Transverse colon (tissue), 4 donors: Measurements from ENCODE around the gene MAML1. TPM values are rescaled to one million over a fixed set of nuclear protein-coding genes. Genes with fewer than 3 reads are reported as not detected.

Experiments used
- DNase-seq: peaks from one replicate; pipeline ENCODE4 v3.0.0-alpha.2; 2019
- H3K27ac ChIP-seq, 4 donors: fragments of 200-600 bp; sonication (generic); 2 replicates each; pipeline ENCODE4 v1.5.1; 2016 to 2018; ENCODE audit warnings: inconsistent platforms in 4 of 4
- H3K27me3 ChIP-seq: fragments of 200-600 bp; sonication (generic); 2 replicates; pipeline ENCODE4 v1.5.1; 2017; ENCODE audit warnings: inconsistent platforms
- H3K36me3 ChIP-seq, 4 donors: fragments of 200-600 bp; sonication (generic); 2 replicates each; pipeline ENCODE4 v1.5.1; 2017 to 2019; ENCODE audit warnings: inconsistent platforms in 4 of 4
- H3K4me1 ChIP-seq, 4 donors: fragments of 200-600 bp; sonication (generic); 2 replicates each; pipeline ENCODE4 v1.5.1; 2017 to 2020; ENCODE audit warnings: inconsistent platforms in 4 of 4
- H3K4me3 ChIP-seq, 4 donors: fragments of 200-600 bp; sonication (generic); 1 replicate in 1 of 4; 2 replicates in 3 of 4; pipeline versions ENCODE4 v1.5.1 to v1.6.1; 2017 to 2019; ENCODE audit warnings: inconsistent platforms in 4 of 4
- H3K9me3 ChIP-seq, 2 donors: fragments of 200-600 bp; sonication (generic); 2 replicates each; pipeline ENCODE4 v1.5.1; 2017 to 2019; ENCODE audit warnings: inconsistent platforms in 2 of 2
- EP300 ChIP-seq: sonication (generic); formaldehyde crosslinking; IDR thresholded peaks from one replicate; pipeline ENCODE4 v1.6.1; 2017; ENCODE audit warnings: antibody characterized with exemption, low read depth
- POLR2A ChIP-seq: fragments of 450-650 bp; IDR thresholded peaks from one replicate; pipeline ENCODE4 v1.6.1; 2016; ENCODE audit warnings: antibody characterized with exemption, mild to moderate bottlenecking, moderate library complexity
- POLR2AphosphoS5 ChIP-seq, 3 donors: sonication (generic); formaldehyde crosslinking; IDR thresholded peaks; one replicate each; pipeline ENCODE4 v1.6.1; 2016; ENCODE audit warnings: antibody characterized with exemption in 3 of 3
- WGBS, 2 donors: methylation state at CpG; one replicate each; pipeline ENCODE4 v1.1.5; 2018; ENCODE audit warnings: low coverage in 1 of 2; 5-methylcytosine and 5-hydroxymethylcytosine counted together
- in situ Hi-C, 4 donors: fragments of 200-750 bp; cut with MboI; loops; one replicate each; pipeline versions ENCODE4 v1.15.0 to v1.15.1; 2017; ENCODE audit warnings: low sequenced_read_pairs in 3 of 4, low pct_ligation_motif_present in 1 of 4, low pct_unique_long_range_greater_than_20kb in 1 of 4
- intact Hi-C: fragments of 100-400 bp; cut with DNase I; formaldehyde crosslinking; loops from one replicate; pipeline ENCODE4 v1.15.1; 2023; ENCODE audit warnings: low total_unique reads
- total RNA-seq, 4 donors: library from RNA; depleted of rRNA; stranded (reverse); fragments of >200 nt; gene quantifications; one replicate each; pipeline ENCODE4 v1.1.0, GENCODE V29; 2016
- TF ChIP-seq, protein P1 (sequence below), 5 experiments: fragments of 200-600 bp in 3 of 5; fragments of 450-650 bp in 2 of 5; sonication (generic) in 3 of 5; IDR thresholded peaks; 1 replicate in 2 of 5; 2 replicates in 3 of 5; pipeline ENCODE4 v1.5.1; 2016 to 2017; ENCODE audit warnings: antibody characterized with exemption in 5 of 5, inconsistent platforms in 3 of 5, mild to moderate bottlenecking in 2 of 5, moderate library complexity in 1 of 5

Gene MAML1
- total RNA-seq, 4 donors from 2014 or later: 22.8 to 28.7 (median 27.3) TPM

- intact Hi-C loops: no loop called here
- no peak for TF ChIP-seq POLR2A
- TF ChIP-seq, protein P1, sequence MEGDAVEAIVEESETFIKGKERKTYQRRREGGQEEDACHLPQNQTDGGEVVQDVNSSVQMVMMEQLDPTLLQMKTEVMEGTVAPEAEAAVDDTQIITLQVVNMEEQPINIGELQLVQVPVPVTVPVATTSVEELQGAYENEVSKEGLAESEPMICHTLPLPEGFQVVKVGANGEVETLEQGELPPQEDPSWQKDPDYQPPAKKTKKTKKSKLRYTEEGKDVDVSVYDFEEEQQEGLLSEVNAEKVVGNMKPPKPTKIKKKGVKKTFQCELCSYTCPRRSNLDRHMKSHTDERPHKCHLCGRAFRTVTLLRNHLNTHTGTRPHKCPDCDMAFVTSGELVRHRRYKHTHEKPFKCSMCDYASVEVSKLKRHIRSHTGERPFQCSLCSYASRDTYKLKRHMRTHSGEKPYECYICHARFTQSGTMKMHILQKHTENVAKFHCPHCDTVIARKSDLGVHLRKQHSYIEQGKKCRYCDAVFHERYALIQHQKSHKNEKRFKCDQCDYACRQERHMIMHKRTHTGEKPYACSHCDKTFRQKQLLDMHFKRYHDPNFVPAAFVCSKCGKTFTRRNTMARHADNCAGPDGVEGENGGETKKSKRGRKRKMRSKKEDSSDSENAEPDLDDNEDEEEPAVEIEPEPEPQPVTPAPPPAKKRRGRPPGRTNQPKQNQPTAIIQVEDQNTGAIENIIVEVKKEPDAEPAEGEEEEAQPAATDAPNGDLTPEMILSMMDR (IDR thresholded peaks at IDR 0.05): no peak
- no peak for TF ChIP-seq POLR2AphosphoS5 (IDR thresholded peaks at IDR 0.05)
- TF ChIP-seq EP300: no peak
- Histone ChIP-seq H3K27me3 (no peaks in the 10 kb centered on the region), H3K27ac (no peak overlapping the region), H3K36me3 (peaks cover 0 to 54% (median 30%) of the 10 kb centered on the region in 4 donors), H3K4me3 (no peak overlapping the region), H3K9me3 (no peaks in the 10 kb centered on the region), H3K4me1 (peaks cover 0 to 1% (median 0%) of the 10 kb centered on the region in 4 donors)
- 94 to 95% methylated on average over 3 to 4 of the region's 4 CpGs for WGBS, 2 donors
- in situ Hi-C loops: no loop called here
- DNase-seq: no peak
These were observed 38.8 kb downstream of the MAML1 start for GRCh38 chr5:179771311-179771895.

GRCh38 chr5:179772351-179772750 lies 39.7 kb downstream of the MAML1 start:
- Histone ChIP-seq H3K4me1 (no peaks in the 10 kb centered on the region), H3K4me3 (no peak overlapping the region), H3K27ac (no peak overlapping the region), H3K27me3 (no peaks in the 10 kb centered on the region), H3K36me3 (peaks cover 0 to 58% (median 30%) of the 10 kb centered on the region in 4 donors), H3K9me3 (no peaks in the 10 kb centered on the region)
- no peak for DNase-seq
- TF ChIP-seq POLR2AphosphoS5 (IDR thresholded peaks at IDR 0.05) (no peak), EP300 (no peak)
- 93 to 100% methylated on average over 2 to 6 of the region's 6 CpGs for WGBS, 2 donors
- in situ Hi-C loops: no loop called here
- intact Hi-C loops: no loop called here

- no peak overlapping the region for H3K4me3 ChIP-seq
- H3K27ac ChIP-seq: no peak overlapping the region
- in situ Hi-C loops: no loop called here
- H3K4me1 ChIP-seq: no peaks in the 10 kb centered on the region
- intact Hi-C loops: no loop called here
- H3K27me3 ChIP-seq: no peaks in the 10 kb centered on the region
- H3K36me3 ChIP-seq: peaks cover 0 to 59% (median 32%) of the 10 kb centered on the region in 4 donors
- TF ChIP-seq POLR2A: no peak
- TF ChIP-seq, protein P1 (IDR thresholded peaks at IDR 0.05): no peak
- TF ChIP-seq EP300: no peak
- TF ChIP-seq POLR2AphosphoS5 (IDR thresholded peaks at IDR 0.05): no peak
- H3K9me3 ChIP-seq: no peaks in the 10 kb centered on the region
- 95% methylated on average over 9 of the region's 9 CpGs; no CpG with 5 or more reads in 1 of the 2 donors for WGBS, 2 donors
- DNase-seq: no peak
These were observed 41.0 kb downstream of the MAML1 start for GRCh38 chr5:179773686-179774040.

DNA sequence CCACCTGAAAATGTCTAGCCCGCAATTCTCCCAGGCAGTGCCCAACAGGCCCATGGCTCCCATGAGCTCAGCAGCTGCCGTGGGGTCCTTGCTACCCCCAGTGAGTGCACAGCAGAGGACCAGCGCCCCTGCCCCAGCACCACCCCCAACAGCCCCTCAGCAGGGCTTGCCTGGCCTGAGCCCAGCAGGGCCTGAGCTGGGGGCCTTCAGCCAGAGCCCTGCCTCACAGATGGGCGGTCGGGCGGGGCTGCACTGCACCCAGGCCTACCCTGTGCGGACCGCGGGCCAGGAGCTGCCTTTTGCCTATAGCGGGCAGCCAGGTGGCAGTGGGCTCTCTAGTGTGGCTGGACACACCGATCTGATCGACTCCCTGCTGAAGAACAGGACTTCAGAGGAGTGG lies 41.8 kb downstream of the MAML1 start:
- intact Hi-C loops (no loop called here), in situ Hi-C loops (no loop called here)
- Histone ChIP-seq H3K27ac (no peak overlapping the region), H3K4me1 (no peaks in the 10 kb centered on the region), H3K36me3 (peaks cover 0 to 51% (median 28%) of the 10 kb centered on the region in 4 donors), H3K9me3 (no peaks in the 10 kb centered on the region), H3K27me3 (no peaks in the 10 kb centered on the region), H3K4me3 (no peak overlapping the region)
- no peak for TF ChIP-seq POLR2A
- TF ChIP-seq, protein P1 (IDR thresholded peaks at IDR 0.05): no peak
- no peak for TF ChIP-seq EP300
- no peak for TF ChIP-seq POLR2AphosphoS5 (IDR thresholded peaks at IDR 0.05)
- WGBS, 2 donors: 98% methylated on average over 11 of the region's 12 CpGs; no CpG with 5 or more reads in 1 of the 2 donors
- no peak for DNase-seq
